ENCODE measurements around the gene ADAMTS12. TPM values are rescaled to one million over a fixed set of nuclear protein-coding genes. Genes with fewer than 3 reads are reported as not detected.

The ADAMTS12 gene
- total RNA-seq, 1 experiment from 2014 or later, result not detected

DNA sequence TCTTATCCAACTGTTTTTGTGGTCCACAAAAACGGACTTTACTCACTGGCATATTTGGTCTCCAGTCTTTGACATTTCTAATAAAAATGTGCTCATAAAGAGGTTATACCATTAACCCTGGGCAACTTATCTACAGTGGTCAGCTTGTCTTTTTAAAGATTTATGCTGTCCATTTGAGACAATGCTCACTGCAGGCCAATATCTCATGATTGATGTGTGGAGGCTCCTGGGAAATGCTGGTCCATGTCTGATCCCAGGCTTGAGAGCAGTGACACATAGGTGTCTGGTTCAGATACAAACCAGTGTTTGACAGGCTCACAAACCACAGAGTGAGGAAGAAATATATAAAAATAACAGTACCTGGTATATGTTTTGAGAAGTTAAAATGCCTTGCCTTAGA is 270.3 kb downstream of the ADAMTS12 start:
- H3K4me3 ChIP-seq (ENCODE audit: low read depth, low read length), result no peak overlapping the region
- Mint-ChIP-seq H3K27me3 (ENCODE audit: insufficient read depth, unreplicated experiment) (peaks cover 18% of the 10 kb centered on the region), H3K9me3 (ENCODE audit: unreplicated experiment) (no peaks in the 10 kb centered on the region), H3K4me3 (ENCODE audit: unreplicated experiment) (no peak overlapping the region), H3K27ac (ENCODE audit: unreplicated experiment) (no peak overlapping the region), H3K36me3 (ENCODE audit: insufficient read depth, unreplicated experiment) (no peaks in the 10 kb centered on the region), H3K4me1 (ENCODE audit: low read depth, unreplicated experiment) (no peaks in the 10 kb centered on the region)
- TF ChIP-seq, protein P1, sequence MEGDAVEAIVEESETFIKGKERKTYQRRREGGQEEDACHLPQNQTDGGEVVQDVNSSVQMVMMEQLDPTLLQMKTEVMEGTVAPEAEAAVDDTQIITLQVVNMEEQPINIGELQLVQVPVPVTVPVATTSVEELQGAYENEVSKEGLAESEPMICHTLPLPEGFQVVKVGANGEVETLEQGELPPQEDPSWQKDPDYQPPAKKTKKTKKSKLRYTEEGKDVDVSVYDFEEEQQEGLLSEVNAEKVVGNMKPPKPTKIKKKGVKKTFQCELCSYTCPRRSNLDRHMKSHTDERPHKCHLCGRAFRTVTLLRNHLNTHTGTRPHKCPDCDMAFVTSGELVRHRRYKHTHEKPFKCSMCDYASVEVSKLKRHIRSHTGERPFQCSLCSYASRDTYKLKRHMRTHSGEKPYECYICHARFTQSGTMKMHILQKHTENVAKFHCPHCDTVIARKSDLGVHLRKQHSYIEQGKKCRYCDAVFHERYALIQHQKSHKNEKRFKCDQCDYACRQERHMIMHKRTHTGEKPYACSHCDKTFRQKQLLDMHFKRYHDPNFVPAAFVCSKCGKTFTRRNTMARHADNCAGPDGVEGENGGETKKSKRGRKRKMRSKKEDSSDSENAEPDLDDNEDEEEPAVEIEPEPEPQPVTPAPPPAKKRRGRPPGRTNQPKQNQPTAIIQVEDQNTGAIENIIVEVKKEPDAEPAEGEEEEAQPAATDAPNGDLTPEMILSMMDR (IDR thresholded peaks at IDR 0.05; ENCODE audit: insufficient read depth in 1 of 2, low read depth in 1 of 2, low read length in 1 of 2, severe bottlenecking in 1 of 2, unreplicated experiment in 1 of 2), result no peak
- POLR2A ChIA-PET, result no interaction called here
- H3K4me1 ChIP-seq, result no peaks in the 10 kb centered on the region
- no peaks in the 10 kb centered on the region for H3K36me3 ChIP-seq (ENCODE audit: control insufficient read depth, insufficient read depth, low read length)
- intact Hi-C loops (cut with micrococcal nuclease; ENCODE audit: unreplicated experiment), result no loop called here
- no peaks in the 10 kb centered on the region for H3K9me3 ChIP-seq
- DNase-seq, result no peak
- no TSS peak for BruUV-seq (replicated peaks)
- CTCF ChIA-PET, result no interaction called here
- H3K27me3 ChIP-seq (replicated peaks; ENCODE audit: control insufficient read depth, insufficient read depth, low read length), result no peaks in the 10 kb centered on the region

- H3K4me3 Mint-ChIP-seq (ENCODE audit: unreplicated experiment), result no peak overlapping the region
- no peaks in the 10 kb centered on the region for H3K36me3 Mint-ChIP-seq (ENCODE audit: insufficient read depth, unreplicated experiment)
- no peak for DNase-seq
- H3K4me1 Mint-ChIP-seq (ENCODE audit: low read depth, unreplicated experiment), result no peaks in the 10 kb centered on the region
- CTCF ChIA-PET, result no interaction called here
- H3K4me1 ChIP-seq, result no peaks in the 10 kb centered on the region
- no peaks in the 10 kb centered on the region for H3K36me3 ChIP-seq (ENCODE audit: control insufficient read depth, insufficient read depth, low read length)
- H3K4me3 ChIP-seq (ENCODE audit: low read depth, low read length), result no peak overlapping the region
- no peaks in the 10 kb centered on the region for H3K9me3 Mint-ChIP-seq (ENCODE audit: unreplicated experiment)
- POLR2A ChIA-PET, result no interaction called here
- intact Hi-C loops (cut with micrococcal nuclease; ENCODE audit: unreplicated experiment), result no loop called here
- no peaks in the 10 kb centered on the region for H3K27me3 ChIP-seq (replicated peaks; ENCODE audit: control insufficient read depth, insufficient read depth, low read length)
- no peaks in the 10 kb centered on the region for H3K9me3 ChIP-seq
- TF ChIP-seq, protein P1 (IDR thresholded peaks at IDR 0.05; ENCODE audit: insufficient read depth in 1 of 2, low read depth in 1 of 2, low read length in 1 of 2, severe bottlenecking in 1 of 2, unreplicated experiment in 1 of 2), result no peak
- H3K27me3 Mint-ChIP-seq (ENCODE audit: insufficient read depth, unreplicated experiment), result peaks cover 13% of the 10 kb centered on the region
- H3K27ac Mint-ChIP-seq (ENCODE audit: unreplicated experiment), result no peak overlapping the region
- BruUV-seq (replicated peaks), result no TSS peak
Measured at GRCh38 chr5:33614039-33614438, 277.8 kb downstream of the ADAMTS12 start.

- no peak overlapping the region for H3K27ac Mint-ChIP-seq (ENCODE audit: unreplicated experiment)
- peaks cover 17% of the 10 kb centered on the region for H3K27me3 Mint-ChIP-seq (ENCODE audit: insufficient read depth, unreplicated experiment)
- intact Hi-C loops (cut with micrococcal nuclease; ENCODE audit: unreplicated experiment), result no loop called here
- BruUV-seq (replicated peaks), result no TSS peak
- no peaks in the 10 kb centered on the region for H3K9me3 Mint-ChIP-seq (ENCODE audit: unreplicated experiment)
- Histone ChIP-seq H3K27me3 (replicated peaks; ENCODE audit: control insufficient read depth, insufficient read depth, low read length) (no peaks in the 10 kb centered on the region), H3K9me3 (no peaks in the 10 kb centered on the region), H3K4me1 (no peaks in the 10 kb centered on the region), H3K4me3 (ENCODE audit: low read depth, low read length) (no peak overlapping the region), H3K36me3 (ENCODE audit: control insufficient read depth, insufficient read depth, low read length) (no peaks in the 10 kb centered on the region)
- no peak overlapping the region for H3K4me3 Mint-ChIP-seq (ENCODE audit: unreplicated experiment)
- ChIA-PET CTCF (no interaction called here), POLR2A (no interaction called here)
- no peaks in the 10 kb centered on the region for H3K4me1 Mint-ChIP-seq (ENCODE audit: low read depth, unreplicated experiment)
- TF ChIP-seq, protein P1 (IDR thresholded peaks at IDR 0.05; ENCODE audit: insufficient read depth in 1 of 2, low read depth in 1 of 2, low read length in 1 of 2, severe bottlenecking in 1 of 2, unreplicated experiment in 1 of 2), result no peak
- H3K36me3 Mint-ChIP-seq (ENCODE audit: insufficient read depth, unreplicated experiment), result no peaks in the 10 kb centered on the region
- DNase-seq, result no peak
Measured at GRCh38 chr5:33612386-33612785, 279.4 kb downstream of the ADAMTS12 start.
